ENCODE results near the gene CES5A.
"Not testable (repeated sequence)": the region's sequence is repeated elsewhere in the genome, so short reads cannot be mapped to it uniquely, and the experiment has no call there.

The CES5A gene

GRCh38 chr16:55815320-55815719 lies 59.9 kb downstream of the CES5A start:
- no peak for TF ChIP-seq ZNF274 (IDR thresholded peaks at IDR 0.05; ENCODE audit: low read depth, low read length)
- no peak for TF ChIP-seq YY1 (IDR thresholded peaks at IDR 0.05; ENCODE audit: insufficient read depth, insufficient read length)
- no peak for TF ChIP-seq SUZ12 (IDR thresholded peaks at IDR 0.05; ENCODE audit: extremely low read depth, insufficient read depth, insufficient read length)
- Histone ChIP-seq H3K9me3 (ENCODE audit: insufficient read depth, low read length) (no peaks in the 10 kb centered on the region), H3K36me3 (ENCODE audit: insufficient read depth, insufficient read length, low read length) (no peaks in the 10 kb centered on the region), H3K27me3 (ENCODE audit: insufficient read depth, insufficient read length) (no peaks in the 10 kb centered on the region), H3K4me3 (ENCODE audit: insufficient read length, low read depth) (no peak overlapping the region), H3K9ac (ENCODE audit: insufficient read length, low read depth) (no peak overlapping the region), H3K4me1 (ENCODE audit: insufficient read depth, insufficient read length) (no peaks in the 10 kb centered on the region)
- DNase-seq (ENCODE audit: low read depth, low spot score) = no peak

GRCh38 chr16:55814174-55814573 lies 61.0 kb downstream of the CES5A start:
- not testable (repeated sequence) for H3K4me3 ChIP-seq (ENCODE audit: insufficient read length, low read depth); DNase-seq (ENCODE audit: low read depth, low spot score); H3K9ac ChIP-seq (ENCODE audit: insufficient read length, low read depth); H3K9me3 ChIP-seq (ENCODE audit: insufficient read depth, low read length); H3K27me3 ChIP-seq (ENCODE audit: insufficient read depth, insufficient read length); H3K4me1 ChIP-seq (ENCODE audit: insufficient read depth, insufficient read length); H3K36me3 ChIP-seq (ENCODE audit: insufficient read depth, insufficient read length, low read length)

GRCh38 chr16:55813730-55814129 lies 61.4 kb downstream of the CES5A start:
- not testable (repeated sequence) for DNase-seq (ENCODE audit: low read depth, low spot score); H3K4me1 ChIP-seq (ENCODE audit: insufficient read depth, insufficient read length); H3K9ac ChIP-seq (ENCODE audit: insufficient read length, low read depth); H3K9me3 ChIP-seq (ENCODE audit: insufficient read depth, low read length); H3K36me3 ChIP-seq (ENCODE audit: insufficient read depth, insufficient read length, low read length); H3K27me3 ChIP-seq (ENCODE audit: insufficient read depth, insufficient read length); H3K4me3 ChIP-seq (ENCODE audit: insufficient read length, low read depth)

DNA sequence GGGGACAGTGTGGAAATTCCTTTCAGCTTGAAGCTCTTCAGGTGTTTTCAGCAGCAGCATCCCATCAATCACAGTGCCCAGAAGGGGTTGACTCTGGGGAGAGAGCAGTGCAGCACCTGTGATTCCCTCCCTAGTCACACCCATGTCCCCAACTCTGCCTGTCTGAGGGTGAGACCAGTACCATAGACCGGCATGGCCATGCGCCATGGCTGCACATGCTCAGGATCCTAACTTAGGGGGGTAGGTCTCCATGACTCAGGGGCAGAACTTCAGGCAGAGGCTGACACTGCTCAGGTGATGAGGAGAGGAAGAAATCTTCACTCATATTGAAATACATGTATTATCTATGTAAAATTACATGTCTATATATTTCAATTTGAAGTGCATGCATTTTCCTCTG lies 62.2 kb downstream of the CES5A start:
- Histone ChIP-seq H3K9me3 (ENCODE audit: insufficient read depth, low read length) (no peaks in the 10 kb centered on the region), H3K36me3 (ENCODE audit: insufficient read depth, insufficient read length, low read length) (no peaks in the 10 kb centered on the region), H3K27me3 (ENCODE audit: insufficient read depth, insufficient read length) (no peaks in the 10 kb centered on the region), H3K4me3 (ENCODE audit: insufficient read length, low read depth) (no peak overlapping the region), H3K4me1 (ENCODE audit: insufficient read depth, insufficient read length) (no peaks in the 10 kb centered on the region), H3K9ac (ENCODE audit: insufficient read length, low read depth) (no peak overlapping the region)
- DNase-seq (ENCODE audit: low read depth, low spot score) = no peak
- TF ChIP-seq ZNF274 (IDR thresholded peaks at IDR 0.05; ENCODE audit: low read depth, low read length) (no peak), SUZ12 (IDR thresholded peaks at IDR 0.05; ENCODE audit: extremely low read depth, insufficient read depth, insufficient read length) (no peak), YY1 (IDR thresholded peaks at IDR 0.05; ENCODE audit: insufficient read depth, insufficient read length) (no peak)

GRCh38 chr16:55811811-55812210 lies 63.4 kb downstream of the CES5A start:
- no peak for DNase-seq (ENCODE audit: low read depth, low spot score)
- Histone ChIP-seq H3K9ac (ENCODE audit: insufficient read length, low read depth) (no peak overlapping the region), H3K9me3 (ENCODE audit: insufficient read depth, low read length) (no peaks in the 10 kb centered on the region), H3K27me3 (ENCODE audit: insufficient read depth, insufficient read length) (no peaks in the 10 kb centered on the region), H3K36me3 (ENCODE audit: insufficient read depth, insufficient read length, low read length) (no peaks in the 10 kb centered on the region), H3K4me1 (ENCODE audit: insufficient read depth, insufficient read length) (no peaks in the 10 kb centered on the region), H3K4me3 (ENCODE audit: insufficient read length, low read depth) (no peak overlapping the region)
- no peak for TF ChIP-seq ZNF274 (IDR thresholded peaks at IDR 0.05; ENCODE audit: low read depth, low read length)
- TF ChIP-seq SUZ12 (IDR thresholded peaks at IDR 0.05; ENCODE audit: extremely low read depth, insufficient read depth, insufficient read length) = no peak
- TF ChIP-seq YY1 (IDR thresholded peaks at IDR 0.05; ENCODE audit: insufficient read depth, insufficient read length) = no peak

DNA sequence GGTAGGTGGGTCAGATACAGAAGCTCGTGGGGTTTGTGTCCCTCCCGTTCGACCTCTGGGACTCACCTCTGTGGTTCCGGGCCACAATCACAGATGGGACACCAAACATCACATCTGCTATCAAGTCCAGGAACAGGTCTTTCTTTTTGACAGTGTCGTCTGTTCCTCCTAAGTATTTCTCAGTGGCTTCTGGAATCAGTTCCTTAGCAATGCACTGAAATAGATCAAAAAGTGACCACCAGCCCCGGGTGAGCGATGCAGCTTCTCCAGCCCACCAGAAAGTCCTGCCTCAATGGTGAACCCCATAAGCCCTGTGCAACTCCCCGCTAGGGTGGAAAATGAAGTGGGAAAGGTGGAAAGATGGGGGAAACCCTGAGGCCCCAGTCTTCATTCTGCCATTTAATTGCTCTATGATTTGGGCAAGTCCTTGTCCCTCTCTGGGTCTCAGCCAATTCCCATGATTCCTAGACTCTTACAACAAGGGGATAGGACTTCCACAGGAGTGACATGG lies 64.7 kb downstream of the CES5A start:
- H3K4me1 ChIP-seq (ENCODE audit: insufficient read depth, insufficient read length) = no peaks in the 10 kb centered on the region
- TF ChIP-seq ZNF274 (IDR thresholded peaks at IDR 0.05; ENCODE audit: low read depth, low read length) (no peak), SUZ12 (IDR thresholded peaks at IDR 0.05; ENCODE audit: extremely low read depth, insufficient read depth, insufficient read length) (no peak)

GRCh38 chr16:55809851-55810250 lies 65.3 kb downstream of the CES5A start:
- H3K27me3 ChIP-seq (ENCODE audit: insufficient read depth, insufficient read length) = no peaks in the 10 kb centered on the region
- no peak overlapping the region for H3K9ac ChIP-seq (ENCODE audit: insufficient read length, low read depth)
- H3K36me3 ChIP-seq (ENCODE audit: insufficient read depth, insufficient read length, low read length) = no peaks in the 10 kb centered on the region
- H3K4me1 ChIP-seq (ENCODE audit: insufficient read depth, insufficient read length) = no peaks in the 10 kb centered on the region
- H3K9me3 ChIP-seq (ENCODE audit: insufficient read depth, low read length) = no peaks in the 10 kb centered on the region
- no peak for TF ChIP-seq SUZ12 (IDR thresholded peaks at IDR 0.05; ENCODE audit: extremely low read depth, insufficient read depth, insufficient read length)
- TF ChIP-seq ZNF274 (IDR thresholded peaks at IDR 0.05; ENCODE audit: low read depth, low read length) = no peak
- no peak for TF ChIP-seq YY1 (IDR thresholded peaks at IDR 0.05; ENCODE audit: insufficient read depth, insufficient read length)
- DNase-seq (ENCODE audit: low read depth, low spot score) = no peak
- no peak overlapping the region for H3K4me3 ChIP-seq (ENCODE audit: insufficient read length, low read depth)

More for the DNA sequence above, 64.7 kb downstream of the CES5A start:
- no peaks in the 10 kb centered on the region for H3K9me3 ChIP-seq (ENCODE audit: insufficient read depth, low read length)
- no peak overlapping the region for H3K9ac ChIP-seq (ENCODE audit: insufficient read length, low read depth)
- no peaks in the 10 kb centered on the region for H3K27me3 ChIP-seq (ENCODE audit: insufficient read depth, insufficient read length)
- no peak for DNase-seq (ENCODE audit: low read depth, low spot score)
- no peaks in the 10 kb centered on the region for H3K36me3 ChIP-seq (ENCODE audit: insufficient read depth, insufficient read length, low read length)
- H3K4me3 ChIP-seq (ENCODE audit: insufficient read length, low read depth) = no peak overlapping the region

- H3K9ac ChIP-seq (ENCODE audit: insufficient read length, low read depth) = no peak overlapping the region
- DNase-seq (ENCODE audit: low read depth, low spot score) = no peak
- H3K9me3 ChIP-seq (ENCODE audit: insufficient read depth, low read length) = no peaks in the 10 kb centered on the region
- H3K4me3 ChIP-seq (ENCODE audit: insufficient read length, low read depth) = no peak overlapping the region
- TF ChIP-seq YY1 (IDR thresholded peaks at IDR 0.05; ENCODE audit: insufficient read depth, insufficient read length) = no peak
- no peak for TF ChIP-seq ZNF274 (IDR thresholded peaks at IDR 0.05; ENCODE audit: low read depth, low read length)
- no peak for TF ChIP-seq SUZ12 (IDR thresholded peaks at IDR 0.05; ENCODE audit: extremely low read depth, insufficient read depth, insufficient read length)
- no peaks in the 10 kb centered on the region for H3K27me3 ChIP-seq (ENCODE audit: insufficient read depth, insufficient read length)
- no peaks in the 10 kb centered on the region for H3K4me1 ChIP-seq (ENCODE audit: insufficient read depth, insufficient read length)
- H3K36me3 ChIP-seq (ENCODE audit: insufficient read depth, insufficient read length, low read length) = no peaks in the 10 kb centered on the region
These were observed 65.8 kb downstream of the CES5A start for GRCh38 chr16:55809386-55809785.

DNA sequence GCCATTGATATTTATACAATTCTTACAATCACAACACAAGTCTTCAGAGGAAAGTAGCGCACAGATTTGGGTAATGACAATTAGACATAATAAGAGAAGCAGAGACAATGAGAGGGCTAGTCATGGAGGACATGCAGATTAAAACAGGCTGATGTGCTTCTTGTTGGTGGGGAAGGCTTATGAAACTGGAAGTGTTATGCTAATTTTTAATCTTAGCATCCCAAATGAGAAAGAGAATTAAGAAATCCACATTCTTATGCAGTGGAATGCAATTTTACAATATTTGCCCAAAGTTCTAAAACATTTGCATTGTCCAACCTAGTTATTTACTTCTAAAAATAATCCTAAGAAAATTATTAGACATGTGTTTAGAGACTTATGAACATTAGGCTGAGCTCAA lies 66.9 kb downstream of the CES5A start:
- not testable (repeated sequence) for H3K4me3 ChIP-seq (ENCODE audit: insufficient read length, low read depth); H3K36me3 ChIP-seq (ENCODE audit: insufficient read depth, insufficient read length, low read length); H3K9me3 ChIP-seq (ENCODE audit: insufficient read depth, low read length); H3K9ac ChIP-seq (ENCODE audit: insufficient read length, low read depth); DNase-seq (ENCODE audit: low read depth, low spot score); H3K4me1 ChIP-seq (ENCODE audit: insufficient read depth, insufficient read length); H3K27me3 ChIP-seq (ENCODE audit: insufficient read depth, insufficient read length)

GRCh38 chr16:55805104-55805503 lies 70.1 kb downstream of the CES5A start:
- not testable (repeated sequence) for H3K9me3 ChIP-seq (ENCODE audit: insufficient read depth, low read length); H3K4me3 ChIP-seq (ENCODE audit: insufficient read length, low read depth); H3K4me1 ChIP-seq (ENCODE audit: insufficient read depth, insufficient read length); H3K36me3 ChIP-seq (ENCODE audit: insufficient read depth, insufficient read length, low read length); H3K9ac ChIP-seq (ENCODE audit: insufficient read length, low read depth); DNase-seq (ENCODE audit: low read depth, low spot score); H3K27me3 ChIP-seq (ENCODE audit: insufficient read depth, insufficient read length)

GRCh38 chr16:55803681-55804080 lies 71.5 kb downstream of the CES5A start:
- not testable (repeated sequence) for H3K4me3 ChIP-seq (ENCODE audit: insufficient read length, low read depth); DNase-seq (ENCODE audit: low read depth, low spot score); H3K9ac ChIP-seq (ENCODE audit: insufficient read length, low read depth); H3K9me3 ChIP-seq (ENCODE audit: insufficient read depth, low read length); H3K27me3 ChIP-seq (ENCODE audit: insufficient read depth, insufficient read length); H3K4me1 ChIP-seq (ENCODE audit: insufficient read depth, insufficient read length); H3K36me3 ChIP-seq (ENCODE audit: insufficient read depth, insufficient read length, low read length)
